Kidney epithelial cell (primary cell): Measurements from ENCODE around the gene VPS51. TPM values are rescaled to one million over a fixed set of nuclear protein-coding genes. Genes with fewer than 3 reads are reported as not detected.

ENCODE experiments used
- DNase-seq: peaks from one replicate; pipeline ENCODE4 v3.0.0-alpha.2; 2010; ENCODE audit warnings: low read depth
- H3K27me3 ChIP-seq: 2 replicates; pipeline ENCODE4 v1.6.0; 2011; ENCODE audit warnings: low read length; ENCODE audit not compliant: control insufficient read depth, insufficient read depth
- H3K36me3 ChIP-seq: 2 replicates; pipeline ENCODE4 v1.5.1; 2011; ENCODE audit warnings: low read length; ENCODE audit not compliant: control insufficient read depth, insufficient read depth
- H3K4me3 ChIP-seq: 2 replicates; pipeline ENCODE4 v1.5.1; 2011; ENCODE audit warnings: low read depth, mild to moderate bottlenecking, control low read depth, low read length
- CTCF ChIP-seq: IDR thresholded peaks from 2 replicates; pipeline ENCODE4 v1.5.1; 2011; ENCODE audit warnings: mild to moderate bottlenecking, moderate library complexity, low read length, control low read depth, inconsistent platforms; ENCODE audit not compliant: insufficient read depth, poor library complexity, severe bottlenecking
- total RNA-seq: library from RNA; depleted of rRNA; stranded (reverse); fragments of >200 nt; gene quantifications from 2 replicates; pipeline ENCODE4 v1.2.3, GENCODE V29; 2015

The VPS51 gene
- total RNA-seq, 1 donor from 2014 or later = 391 TPM

DNA sequence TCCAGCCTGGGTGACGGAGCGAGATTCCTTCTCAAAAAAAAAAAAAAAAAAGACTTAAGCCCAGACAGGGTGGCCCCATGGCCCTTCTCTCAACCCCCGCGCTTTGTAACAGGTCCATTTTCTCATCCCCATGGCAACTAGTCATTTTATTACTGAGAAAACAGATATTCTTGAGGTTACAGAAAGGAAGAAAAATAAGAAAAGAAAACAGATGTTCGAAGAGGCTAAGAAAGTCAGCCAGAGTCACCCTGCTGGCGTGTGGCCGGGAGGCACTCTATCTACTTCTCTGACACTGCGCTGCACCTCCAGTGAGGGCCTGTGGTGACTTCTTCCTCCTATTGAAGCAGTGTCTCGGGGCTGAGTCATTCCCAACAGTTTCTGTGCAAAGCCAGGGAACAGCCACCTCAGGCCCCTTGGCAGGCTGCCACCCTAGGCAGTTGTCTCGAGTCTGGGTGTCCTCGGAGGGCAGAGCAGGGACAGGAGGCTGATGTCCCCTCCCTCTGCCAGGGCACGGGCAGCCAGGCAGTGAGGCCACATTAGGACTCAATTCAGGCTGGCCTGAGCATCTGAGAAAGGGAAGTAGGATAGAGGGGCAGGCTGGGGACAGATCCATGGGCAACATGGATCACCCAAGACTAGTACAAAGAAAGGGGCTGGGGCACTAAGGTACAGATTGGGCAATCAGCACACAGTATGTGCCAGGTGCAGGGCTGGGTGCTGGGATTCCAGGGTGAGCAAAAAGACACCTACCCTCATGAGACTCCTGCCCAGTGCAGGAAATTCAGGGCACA, 54.7 kb downstream of the VPS51 start:
- peak; percentile 71 for DNase-seq
- no peak overlapping the region for H3K4me3 ChIP-seq
- TF ChIP-seq CTCF = no peak
- H3K36me3 ChIP-seq = no peaks in the 10 kb centered on the region
- no peaks in the 10 kb centered on the region for H3K27me3 ChIP-seq

- Histone ChIP-seq H3K27me3 (no peaks in the 10 kb centered on the region), H3K4me3 (no peak overlapping the region)
Observed at GRCh38 chr11:65151331-65151899, 55.4 kb downstream of the VPS51 start.

GRCh38 chr11:65152122-65152521, 56.1 kb downstream of the VPS51 start:
- Histone ChIP-seq H3K4me3 (no peak overlapping the region), H3K36me3 (no peaks in the 10 kb centered on the region), H3K27me3 (no peaks in the 10 kb centered on the region)
- no peak for DNase-seq
- TF ChIP-seq CTCF = no peak

More at GRCh38 chr11:65151331-65151899, 55.4 kb downstream of the VPS51 start:
- no peaks in the 10 kb centered on the region for H3K36me3 ChIP-seq
- no peak for DNase-seq
- no peak for TF ChIP-seq CTCF

GRCh38 chr11:65156256-65156655, 60.2 kb downstream of the VPS51 start:
- Histone ChIP-seq H3K27me3 (no peaks in the 10 kb centered on the region), H3K36me3 (no peaks in the 10 kb centered on the region), H3K4me3 (no peak overlapping the region)
- TF ChIP-seq CTCF = no peak
- DNase-seq = no peak

DNA sequence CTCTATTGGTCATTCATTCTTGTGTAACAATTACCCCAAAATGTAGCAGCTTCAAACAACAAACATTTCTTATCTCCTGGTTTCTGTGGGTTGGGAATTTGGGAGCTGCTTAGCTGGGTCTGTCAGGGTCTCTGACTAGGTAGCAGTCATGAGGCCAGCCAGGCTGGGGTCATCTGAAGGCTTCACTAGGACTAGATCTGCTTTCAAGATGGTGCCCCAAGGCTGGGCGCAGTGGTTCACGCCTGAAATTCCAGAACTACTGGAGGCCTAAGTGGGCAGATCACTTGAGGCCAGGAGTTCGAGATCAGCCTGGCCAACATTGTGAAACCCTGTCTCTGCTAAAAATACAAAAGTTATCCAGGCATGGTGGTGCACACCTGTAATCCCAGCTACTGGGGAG, 60.9 kb downstream of the VPS51 start:
- Histone ChIP-seq H3K4me3 (no peak overlapping the region), H3K36me3 (no peaks in the 10 kb centered on the region), H3K27me3 (no peaks in the 10 kb centered on the region)
- DNase-seq = no peak
- no peak for TF ChIP-seq CTCF
